ENCODE measurements around the gene MYO1B. TPM values are rescaled to one million over a fixed set of nuclear protein-coding genes. Genes with fewer than 3 reads are reported as not detected.

Gene MYO1B
- total and polyA plus RNA-seq, 2 experiments from 2014 or later: 26.4 to 70.6 TPM

DNA sequence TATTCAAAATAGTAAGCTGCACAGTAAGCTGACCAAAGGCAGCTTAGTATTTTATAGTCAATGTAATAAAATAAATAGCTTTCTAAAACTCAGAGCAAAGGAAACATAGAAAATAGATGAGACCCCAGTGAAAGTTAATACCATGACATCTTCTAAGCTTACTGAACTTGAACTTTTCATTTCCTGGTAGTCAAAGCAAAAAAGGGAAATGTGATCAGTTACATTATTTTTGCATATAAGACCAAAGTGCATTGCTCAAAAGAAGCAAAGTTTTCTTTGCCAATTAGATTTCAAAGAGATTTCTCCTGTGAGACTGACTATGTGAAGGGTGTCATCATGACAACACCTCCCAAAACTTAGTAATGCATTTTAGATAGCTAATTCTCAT, 70.2 kb downstream of the MYO1B start:
- Histone ChIP-seq H3K9me2 (ENCODE audit: insufficient read depth) (no peaks in the 10 kb centered on the region), H3K4me2 (no peak overlapping the region), H3K27me3 (ENCODE audit: insufficient read depth) (no peaks in the 10 kb centered on the region), H3F3A (replicated peaks; ENCODE audit: low read depth) (no peaks in the 10 kb centered on the region), H3K36me3 (ENCODE audit: insufficient read depth) (no peaks in the 10 kb centered on the region), H3K4me3 (no peak overlapping the region), H4K20me1 (replicated peaks; ENCODE audit: insufficient read depth) (peaks cover 21% of the 10 kb centered on the region), H3K79me2 (replicated peaks; ENCODE audit: insufficient read depth) (peaks cover 92% of the 10 kb centered on the region), H3K4me1 (ENCODE audit: insufficient read depth) (peaks cover 33% of the 10 kb centered on the region), H3K27ac (ENCODE audit: low read depth) (no peak overlapping the region), H2AFZ (no peak overlapping the region)
- H3K27me3 Mint-ChIP-seq (ENCODE audit: insufficient read depth, low read depth, poor library complexity): no peaks in the 10 kb centered on the region
- TF ChIP-seq ZNF114 (CRISPR knock-in tag; IDR thresholded peaks at IDR 0.05) (no peak), POLR2AphosphoS5 (IDR thresholded peaks at IDR 0.05; ENCODE audit: low read depth) (no peak), EZH2 (IDR thresholded peaks at IDR 0.05; ENCODE audit: low read depth, unreplicated experiment) (no peak), EZH2phosphoT487 (IDR thresholded peaks at IDR 0.05; ENCODE audit: unreplicated experiment) (no peak), NANOG (IDR thresholded peaks at IDR 0.05; ENCODE audit: borderline replicate concordance) (no peak), ZNF331 (CRISPR knock-in tag; IDR thresholded peaks at IDR 0.05; ENCODE audit: low read depth) (no peak), CREB1 (CRISPR knock-in tag; IDR thresholded peaks at IDR 0.05; ENCODE audit: low read depth) (no peak), JUNB (IDR thresholded peaks at IDR 0.05; ENCODE audit: unreplicated experiment) (no peak), REST (IDR thresholded peaks at IDR 0.05; ENCODE audit: unreplicated experiment) (no peak), STAT1 (IDR thresholded peaks at IDR 0.05; ENCODE audit: unreplicated experiment) (no peak)
- TF ChIP-seq, protein P1, sequence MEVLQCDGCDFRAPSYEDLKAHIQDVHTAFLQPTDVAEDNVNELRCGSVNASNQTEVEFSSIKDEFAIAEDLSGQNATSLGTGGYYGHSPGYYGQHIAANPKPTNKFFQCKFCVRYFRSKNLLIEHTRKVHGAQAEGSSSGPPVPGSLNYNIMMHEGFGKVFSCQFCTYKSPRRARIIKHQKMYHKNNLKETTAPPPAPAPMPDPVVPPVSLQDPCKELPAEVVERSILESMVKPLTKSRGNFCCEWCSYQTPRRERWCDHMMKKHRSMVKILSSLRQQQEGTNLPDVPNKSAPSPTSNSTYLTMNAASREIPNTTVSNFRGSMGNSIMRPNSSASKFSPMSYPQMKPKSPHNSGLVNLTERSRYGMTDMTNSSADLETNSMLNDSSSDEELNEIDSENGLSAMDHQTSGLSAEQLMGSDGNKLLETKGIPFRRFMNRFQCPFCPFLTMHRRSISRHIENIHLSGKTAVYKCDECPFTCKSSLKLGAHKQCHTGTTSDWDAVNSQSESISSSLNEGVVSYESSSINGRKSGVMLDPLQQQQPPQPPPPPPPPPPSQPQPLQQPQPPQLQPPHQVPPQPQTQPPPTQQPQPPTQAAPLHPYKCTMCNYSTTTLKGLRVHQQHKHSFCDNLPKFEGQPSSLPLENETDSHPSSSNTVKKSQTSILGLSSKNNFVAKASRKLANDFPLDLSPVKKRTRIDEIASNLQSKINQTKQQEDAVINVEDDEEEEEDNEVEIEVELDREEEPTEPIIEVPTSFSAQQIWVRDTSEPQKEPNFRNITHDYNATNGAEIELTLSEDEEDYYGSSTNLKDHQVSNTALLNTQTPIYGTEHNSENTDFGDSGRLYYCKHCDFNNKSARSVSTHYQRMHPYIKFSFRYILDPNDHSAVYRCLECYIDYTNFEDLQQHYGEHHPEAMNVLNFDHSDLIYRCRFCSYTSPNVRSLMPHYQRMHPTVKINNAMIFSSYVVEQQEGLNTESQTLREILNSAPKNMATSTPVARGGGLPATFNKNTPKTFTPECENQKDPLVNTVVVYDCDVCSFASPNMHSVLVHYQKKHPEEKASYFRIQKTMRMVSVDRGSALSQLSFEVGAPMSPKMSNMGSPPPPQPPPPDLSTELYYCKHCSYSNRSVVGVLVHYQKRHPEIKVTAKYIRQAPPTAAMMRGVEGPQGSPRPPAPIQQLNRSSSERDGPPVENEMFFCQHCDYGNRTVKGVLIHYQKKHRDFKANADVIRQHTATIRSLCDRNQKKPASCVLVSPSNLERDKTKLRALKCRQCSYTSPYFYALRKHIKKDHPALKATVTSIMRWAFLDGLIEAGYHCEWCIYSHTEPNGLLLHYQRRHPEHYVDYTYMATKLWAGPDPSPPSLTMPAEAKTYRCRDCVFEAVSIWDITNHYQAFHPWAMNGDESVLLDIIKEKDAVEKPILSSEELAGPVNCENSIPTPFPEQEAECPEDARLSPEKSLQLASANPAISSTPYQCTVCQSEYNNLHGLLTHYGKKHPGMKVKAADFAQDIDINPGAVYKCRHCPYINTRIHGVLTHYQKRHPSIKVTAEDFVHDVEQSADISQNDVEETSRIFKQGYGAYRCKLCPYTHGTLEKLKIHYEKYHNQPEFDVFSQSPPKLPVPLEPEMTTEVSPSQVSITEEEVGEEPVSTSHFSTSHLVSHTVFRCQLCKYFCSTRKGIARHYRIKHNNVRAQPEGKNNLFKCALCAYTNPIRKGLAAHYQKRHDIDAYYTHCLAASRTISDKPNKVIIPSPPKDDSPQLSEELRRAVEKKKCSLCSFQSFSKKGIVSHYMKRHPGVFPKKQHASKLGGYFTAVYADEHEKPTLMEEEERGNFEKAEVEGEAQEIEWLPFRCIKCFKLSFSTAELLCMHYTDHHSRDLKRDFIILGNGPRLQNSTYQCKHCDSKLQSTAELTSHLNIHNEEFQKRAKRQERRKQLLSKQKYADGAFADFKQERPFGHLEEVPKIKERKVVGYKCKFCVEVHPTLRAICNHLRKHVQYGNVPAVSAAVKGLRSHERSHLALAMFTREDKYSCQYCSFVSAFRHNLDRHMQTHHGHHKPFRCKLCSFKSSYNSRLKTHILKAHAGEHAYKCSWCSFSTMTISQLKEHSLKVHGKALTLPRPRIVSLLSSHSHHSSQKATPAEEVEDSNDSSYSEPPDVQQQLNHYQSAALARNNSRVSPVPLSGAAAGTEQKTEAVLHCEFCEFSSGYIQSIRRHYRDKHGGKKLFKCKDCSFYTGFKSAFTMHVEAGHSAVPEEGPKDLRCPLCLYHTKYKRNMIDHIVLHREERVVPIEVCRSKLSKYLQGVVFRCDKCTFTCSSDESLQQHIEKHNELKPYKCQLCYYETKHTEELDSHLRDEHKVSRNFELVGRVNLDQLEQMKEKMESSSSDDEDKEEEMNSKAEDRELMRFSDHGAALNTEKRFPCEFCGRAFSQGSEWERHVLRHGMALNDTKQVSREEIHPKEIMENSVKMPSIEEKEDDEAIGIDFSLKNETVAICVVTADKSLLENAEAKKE (CRISPR knock-in tag; IDR thresholded peaks at IDR 0.05): no peak
- TF ChIP-seq, protein P2, sequence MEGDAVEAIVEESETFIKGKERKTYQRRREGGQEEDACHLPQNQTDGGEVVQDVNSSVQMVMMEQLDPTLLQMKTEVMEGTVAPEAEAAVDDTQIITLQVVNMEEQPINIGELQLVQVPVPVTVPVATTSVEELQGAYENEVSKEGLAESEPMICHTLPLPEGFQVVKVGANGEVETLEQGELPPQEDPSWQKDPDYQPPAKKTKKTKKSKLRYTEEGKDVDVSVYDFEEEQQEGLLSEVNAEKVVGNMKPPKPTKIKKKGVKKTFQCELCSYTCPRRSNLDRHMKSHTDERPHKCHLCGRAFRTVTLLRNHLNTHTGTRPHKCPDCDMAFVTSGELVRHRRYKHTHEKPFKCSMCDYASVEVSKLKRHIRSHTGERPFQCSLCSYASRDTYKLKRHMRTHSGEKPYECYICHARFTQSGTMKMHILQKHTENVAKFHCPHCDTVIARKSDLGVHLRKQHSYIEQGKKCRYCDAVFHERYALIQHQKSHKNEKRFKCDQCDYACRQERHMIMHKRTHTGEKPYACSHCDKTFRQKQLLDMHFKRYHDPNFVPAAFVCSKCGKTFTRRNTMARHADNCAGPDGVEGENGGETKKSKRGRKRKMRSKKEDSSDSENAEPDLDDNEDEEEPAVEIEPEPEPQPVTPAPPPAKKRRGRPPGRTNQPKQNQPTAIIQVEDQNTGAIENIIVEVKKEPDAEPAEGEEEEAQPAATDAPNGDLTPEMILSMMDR (conservative IDR thresholded peaks at IDR 0.05; ENCODE audit: low read depth in 2 of 2): no peak
- TF ChIP-seq, protein P3, sequence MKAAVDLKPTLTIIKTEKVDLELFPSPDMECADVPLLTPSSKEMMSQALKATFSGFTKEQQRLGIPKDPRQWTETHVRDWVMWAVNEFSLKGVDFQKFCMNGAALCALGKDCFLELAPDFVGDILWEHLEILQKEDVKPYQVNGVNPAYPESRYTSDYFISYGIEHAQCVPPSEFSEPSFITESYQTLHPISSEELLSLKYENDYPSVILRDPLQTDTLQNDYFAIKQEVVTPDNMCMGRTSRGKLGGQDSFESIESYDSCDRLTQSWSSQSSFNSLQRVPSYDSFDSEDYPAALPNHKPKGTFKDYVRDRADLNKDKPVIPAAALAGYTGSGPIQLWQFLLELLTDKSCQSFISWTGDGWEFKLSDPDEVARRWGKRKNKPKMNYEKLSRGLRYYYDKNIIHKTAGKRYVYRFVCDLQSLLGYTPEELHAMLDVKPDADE (IDR thresholded peaks at IDR 0.05): no peak
- no peaks in the 10 kb centered on the region for H3K9me3 Mint-ChIP-seq
- H3K27ac Mint-ChIP-seq: no peak overlapping the region
- no peak overlapping the region for H3K4me3 Mint-ChIP-seq
- H3K4me1 Mint-ChIP-seq: peaks cover 37% of the 10 kb centered on the region
- H3K36me3 Mint-ChIP-seq (ENCODE audit: low read depth): no peaks in the 10 kb centered on the region
- DNase-seq (ENCODE audit: low spot score) (no peak), ATAC-seq (no peak)
